OCI-LY7 (cell line): Measurements from ENCODE around the gene TMTC2. TPM values are rescaled to one million over a fixed set of nuclear protein-coding genes. Genes with fewer than 3 reads are reported as not detected.
"Not testable (repeated sequence)": the region's sequence is repeated elsewhere in the genome, so short reads cannot be mapped to it uniquely, and the experiment has no call there.

Experiments
- BruUV-seq: library from RNA; stranded (reverse); fragments of 400-500 nt; replicated peaks from 2 replicates; lab custom pipeline; 2021; lab: Mats Ljungman, UMichigan
- CTCF ChIA-PET: fragments of 300-600 bp; sonication (Branson Sonifier 250); formaldehyde crosslinking; loops from one replicate; lab custom pipeline; 2022; ENCODE audit warnings: antibody characterized with exemption; ENCODE audit not compliant: unreplicated experiment; lab: Charles Lee
- POLR2A ChIA-PET: fragments of 300-600 bp; sonication (Branson Sonifier 250); formaldehyde crosslinking; loops from one replicate; lab custom pipeline; 2022; ENCODE audit warnings: antibody characterized with exemption; lab: Charles Lee
- DNase-seq: peaks from one replicate; pipeline ENCODE4 v3.0.0-alpha.2; 2015; ENCODE audit warnings: low spot score
- H2AFZ ChIP-seq: fragments of 200-600 bp; sonication (generic), shearing (Covaris generic); 2 replicates; pipeline ENCODE4 v1.6.1; 2014; ENCODE audit warnings: mild to moderate bottlenecking, antibody characterized with exemption, low read length, moderate library complexity
- H3K27ac ChIP-seq: fragments of 200-600 bp; sonication (generic); 2 replicates; pipeline ENCODE4 v1.5.1; 2014; ENCODE audit warnings: mixed run types, low read depth, mild to moderate bottlenecking, moderate library complexity, low read length, inconsistent platforms; ENCODE audit not compliant: poor library complexity, severe bottlenecking
- H3K36me3 ChIP-seq: fragments of 200-600 bp; sonication (generic); 2 replicates; pipeline ENCODE4 v1.6.1; 2014; ENCODE audit warnings: mild to moderate bottlenecking, antibody characterized with exemption, low read length, moderate library complexity, mixed read lengths; ENCODE audit not compliant: insufficient read depth
- H3K4me1 ChIP-seq: fragments of 200-600 bp; sonication (generic); 2 replicates; pipeline ENCODE4 v1.5.1; 2014; ENCODE audit warnings: mild to moderate bottlenecking, low read length; ENCODE audit not compliant: insufficient read depth, poor library complexity, severe bottlenecking
- H3K4me2 ChIP-seq: fragments of 200-600 bp; sonication (generic); 2 replicates; pipeline ENCODE4 v1.6.1; 2014; ENCODE audit warnings: mild to moderate bottlenecking, low read length
- H3K4me3 ChIP-seq: fragments of 200-600 bp; sonication (generic); 2 replicates; pipeline ENCODE4 v1.5.1; 2014; ENCODE audit warnings: mild to moderate bottlenecking, low read depth, low read length; ENCODE audit not compliant: poor library complexity, severe bottlenecking
- H3K79me2 ChIP-seq: fragments of 200-600 bp; sonication (generic); 2 replicates; pipeline ENCODE4 v1.6.1; 2016; ENCODE audit warnings: low read depth, mild to moderate bottlenecking, low read length, moderate library complexity, mixed read lengths; ENCODE audit not compliant: insufficient read depth
- H3K9me2 ChIP-seq: fragments of 200-600 bp; sonication (generic); 2 replicates; pipeline ENCODE4 v1.6.1; 2016; ENCODE audit warnings: mild to moderate bottlenecking, low read length, mixed read lengths; ENCODE audit not compliant: insufficient read depth
- H3K9me3 ChIP-seq: fragments of 200-600 bp; sonication (generic); 2 replicates; pipeline ENCODE4 v1.6.1; 2014; ENCODE audit warnings: mild to moderate bottlenecking, mixed run types, low read length, mixed read lengths
- H4K20me1 ChIP-seq: fragments of 200-600 bp; sonication (generic); 2 replicates; pipeline ENCODE4 v1.6.1; 2014; ENCODE audit warnings: mild to moderate bottlenecking, antibody characterized with exemption, low read length, moderate library complexity, mixed read lengths; ENCODE audit not compliant: insufficient read depth
- CTCF ChIP-seq: fragments of 200-600 bp; sonication (generic); conservative IDR thresholded peaks from 2 replicates; pipeline ENCODE4 v1.5.1; 2014; ENCODE audit warnings: mild to moderate bottlenecking, antibody characterized with exemption, low read length, moderate library complexity, mixed read lengths
- EZH2phosphoT487 ChIP-seq: fragments of 200-600 bp; sonication (generic); IDR thresholded peaks from 2 replicates; pipeline ENCODE4 v1.6.1; 2018; ENCODE audit warnings: low read depth, borderline replicate concordance, mild to moderate bottlenecking, mixed run types, antibody characterized with exemption, low read length, moderate library complexity, mixed read lengths
- intact Hi-C: fragments of 100-400 bp; cut with micrococcal nuclease; formaldehyde crosslinking; loops from one replicate; pipeline ENCODE4 v1.10.0; 2022; ENCODE audit not compliant: unreplicated experiment
- total RNA-seq, 2 experiments: library from RNA; depleted of rRNA in 1 of 2; stranded (reverse); fragments of >200 nt in 1 of 2; shearing (Covaris generic) in 1 of 2; gene quantifications; 2 replicates each; pipeline ENCODE4 v1.2.3, GENCODE V29; 2014 to 2022

Gene TMTC2
- total RNA-seq, 2 experiments from 2014 or later, result 5.6 to 8.1 TPM

- Histone ChIP-seq H2AFZ (no peak overlapping the region), H4K20me1 (no peaks in the 10 kb centered on the region), H3K4me2 (no peak overlapping the region), H3K27ac (no peak overlapping the region), H3K4me3 (no peak overlapping the region), H3K9me3 (no peaks in the 10 kb centered on the region), H3K36me3 (no peaks in the 10 kb centered on the region), H3K4me1 (no peaks in the 10 kb centered on the region), H3K79me2 (no peaks in the 10 kb centered on the region), H3K9me2 (no peaks in the 10 kb centered on the region)
- no peak for DNase-seq
- no TSS peak for BruUV-seq
- intact Hi-C loops, result no loop called here
- TF ChIP-seq CTCF (no peak), EZH2phosphoT487 (no peak)
- POLR2A ChIA-PET, result interaction anchor here (1.4 kb wide), 1 partner anchor 11 kb away, joined by 3 read pairs; no protein-coding TSS in a partner anchor
- CTCF ChIA-PET, result no interaction called here
Measured at GRCh38 chr12:82757656-82758055, 71.0 kb downstream of the TMTC2 start.

- H3K36me3 ChIP-seq, result no peaks in the 10 kb centered on the region
- DNase-seq, result no peak
- H3K4me1 ChIP-seq, result no peaks in the 10 kb centered on the region
- CTCF ChIA-PET, result no interaction called here
- no peaks in the 10 kb centered on the region for H3K79me2 ChIP-seq
- H2AFZ ChIP-seq, result no peak overlapping the region
- H3K9me2 ChIP-seq, result no peaks in the 10 kb centered on the region
- BruUV-seq, result no TSS peak
- POLR2A ChIA-PET, result interaction anchor here (1.0 to 1.4 kb wide), 2 partner anchors 10 to 12 kb away, joined by 3 read pairs; no protein-coding TSS in a partner anchor
- TF ChIP-seq EZH2phosphoT487, result no peak
- TF ChIP-seq CTCF, result no peak
- H3K9me3 ChIP-seq, result no peaks in the 10 kb centered on the region
- no peaks in the 10 kb centered on the region for H4K20me1 ChIP-seq
- H3K4me3 ChIP-seq, result no peak overlapping the region
- H3K4me2 ChIP-seq, result no peak overlapping the region
- intact Hi-C loops, result no loop called here
- no peak overlapping the region for H3K27ac ChIP-seq
Measured at GRCh38 chr12:82758749-82759330, 72.1 kb downstream of the TMTC2 start.

- CTCF ChIA-PET, result no interaction called here
- BruUV-seq, result no TSS peak
Measured at GRCh38 chr12:82760423-82760822, 73.7 kb downstream of the TMTC2 start.

GRCh38 chr12:82765206-82765605 is 78.5 kb downstream of the TMTC2 start:
- H3K4me2 ChIP-seq, H3K9me2 ChIP-seq, H4K20me1 ChIP-seq, CTCF ChIA-PET, H3K4me3 ChIP-seq, H3K79me2 ChIP-seq, H3K27ac ChIP-seq, BruUV-seq, H3K36me3 ChIP-seq, H3K9me3 ChIP-seq, intact Hi-C loops, DNase-seq, H3K4me1 ChIP-seq, H2AFZ ChIP-seq: not testable (repeated sequence)
- POLR2A ChIA-PET, result interaction anchor here (0.6 kb wide), 1 partner anchor 172 kb away, joined by 3 read pairs; no protein-coding TSS in a partner anchor

More at GRCh38 chr12:82760423-82760822, 73.7 kb downstream of the TMTC2 start:
- H3K36me3 ChIP-seq, result no peaks in the 10 kb centered on the region
- no peak overlapping the region for H3K4me2 ChIP-seq
- no peaks in the 10 kb centered on the region for H4K20me1 ChIP-seq
- H3K9me2 ChIP-seq, result no peaks in the 10 kb centered on the region
- POLR2A ChIA-PET, result interaction anchor here (0.7 kb wide), 1 partner anchor 31 kb away, joined by 9 read pairs; no protein-coding TSS in a partner anchor
- no peak overlapping the region for H3K4me3 ChIP-seq
- no peaks in the 10 kb centered on the region for H3K4me1 ChIP-seq
- H3K9me3 ChIP-seq, result no peaks in the 10 kb centered on the region
- H3K27ac ChIP-seq, result no peak overlapping the region
- TF ChIP-seq CTCF, result no peak
- no peak for TF ChIP-seq EZH2phosphoT487
- no peak overlapping the region for H2AFZ ChIP-seq
- no peak for DNase-seq
- H3K79me2 ChIP-seq, result no peaks in the 10 kb centered on the region
- intact Hi-C loops, result no loop called here
